DMS153 treated with DMSO at 0.1 percent for 48 hours (cell line): ENCODE data around the gene PCDH1.
"Not testable (repeated sequence)": the region's sequence is repeated elsewhere in the genome, so short reads cannot be mapped to it uniquely, and the experiment has no call there.

ENCODE experiments used
- DNase-seq: peaks from one replicate; lab custom pipeline; 2025; ENCODE audit not compliant: unreplicated experiment; lab: John Stamatoyannopoulos, UW

Gene PCDH1

DNA sequence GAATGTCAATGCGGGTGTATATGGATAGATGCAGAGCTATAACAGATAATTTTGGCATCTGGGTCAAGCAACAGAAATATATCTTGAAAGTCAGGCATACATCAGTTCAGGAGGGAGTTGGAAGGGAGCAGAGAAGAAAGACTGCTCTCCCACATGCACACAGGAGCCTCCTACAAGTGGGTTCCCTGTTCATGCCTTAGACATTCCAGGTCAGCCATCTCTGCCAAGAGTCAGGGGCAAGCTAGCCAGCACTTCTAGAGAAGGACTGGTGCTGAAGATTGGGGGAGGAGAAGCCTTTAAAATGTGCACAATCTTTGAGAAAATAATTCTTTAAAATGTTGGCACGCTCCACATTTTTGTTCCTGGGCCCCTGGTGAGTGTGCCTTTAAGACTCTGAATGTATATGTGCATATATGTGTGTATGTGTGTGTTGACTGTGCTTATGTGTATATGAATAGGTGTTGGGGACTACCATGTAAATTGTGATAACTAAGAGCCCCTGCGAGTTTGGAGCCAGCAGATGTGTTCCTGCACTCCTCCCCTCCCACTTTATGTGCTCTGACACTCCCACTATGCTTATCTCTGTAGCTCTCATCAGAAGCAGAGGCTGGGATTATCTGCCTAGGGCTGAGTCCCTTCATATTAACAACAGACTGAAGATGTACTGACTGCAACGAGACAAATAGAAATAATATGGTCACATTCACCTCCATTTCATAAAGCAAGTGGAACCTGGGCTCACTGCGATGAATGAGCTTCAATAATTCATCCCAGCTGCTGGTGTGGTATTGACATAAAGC lies 24.0 kb upstream of the PCDH1 start:
- no peak for DNase-seq

DNA sequence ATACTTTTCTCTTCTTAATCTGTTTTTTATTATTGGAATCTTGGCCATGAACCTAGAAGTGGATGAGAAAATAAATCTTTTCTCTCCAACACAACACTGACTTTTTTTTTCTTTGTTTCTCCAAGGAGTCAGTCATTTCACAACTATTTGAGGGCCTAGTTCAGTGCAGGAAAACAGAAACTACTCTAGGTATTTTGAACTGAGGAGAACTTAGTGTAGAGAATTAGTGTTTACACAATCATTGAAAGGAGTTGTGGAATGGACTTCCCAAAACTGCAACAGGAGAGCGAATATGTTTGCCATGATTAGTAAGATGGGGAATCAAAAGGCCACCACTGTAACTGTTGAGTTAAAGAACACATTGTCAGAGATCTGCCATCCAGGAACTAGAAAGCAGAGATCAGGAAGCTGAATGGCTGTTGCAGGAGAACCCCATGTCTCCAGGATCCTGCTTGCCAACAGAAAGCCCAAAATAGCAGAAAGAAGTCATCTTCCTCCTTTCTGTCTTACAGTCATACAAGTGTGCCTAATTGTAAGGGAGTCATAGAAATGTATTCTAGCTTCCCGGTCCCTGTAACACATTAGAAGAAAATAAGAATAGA lies 20.3 kb upstream of the PCDH1 start:
- DNase-seq: no peak

- no peak for DNase-seq
These were observed 19.2 kb upstream of the PCDH1 start for GRCh38 chr5:141897425-141897824.

GRCh38 chr5:141890429-141890828 lies 12.2 kb upstream of the PCDH1 start:
- DNase-seq: not testable (repeated sequence)

- DNase-seq: no peak
These were observed 11.2 kb upstream of the PCDH1 start for GRCh38 chr5:141889282-141889871.

- no peak for DNase-seq
These were observed 5.7 kb upstream of the PCDH1 start for GRCh38 chr5:141883892-141884318.

DNA sequence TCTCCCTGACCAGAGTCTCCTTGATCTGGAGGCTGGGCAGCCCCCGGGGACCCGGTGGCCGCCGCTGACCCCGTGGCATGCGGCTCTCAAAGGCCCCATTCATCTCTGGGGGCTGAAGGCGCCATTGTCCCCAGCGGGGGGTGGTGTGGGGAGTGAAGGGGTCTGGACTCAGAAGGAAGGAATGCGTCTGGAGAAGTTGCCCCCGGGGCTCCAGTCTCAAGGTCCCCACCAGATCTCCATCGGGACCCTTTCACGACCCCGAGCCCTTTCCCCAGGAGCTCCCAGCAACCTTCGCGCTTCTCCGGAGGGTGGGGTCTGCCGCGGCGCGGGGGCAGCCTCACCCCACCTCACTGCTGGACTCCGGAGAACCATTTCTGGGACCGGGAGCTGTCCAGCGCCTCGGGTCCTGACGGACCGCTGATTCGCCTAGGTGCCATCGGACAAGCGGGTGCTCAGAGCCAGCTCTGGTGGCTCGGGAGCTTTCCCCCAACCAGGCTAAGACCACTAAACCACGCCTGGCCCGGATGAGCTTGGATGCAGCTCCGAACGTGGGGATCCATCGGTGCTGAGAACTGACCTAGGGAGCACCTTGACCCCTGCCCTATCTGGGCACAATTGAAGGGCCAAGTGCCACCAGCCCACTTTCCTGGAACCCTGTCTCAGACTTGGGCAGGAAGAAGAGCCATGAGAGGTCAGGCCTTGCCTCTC lies 5.1 kb upstream of the PCDH1 start:
- DNase-seq: no peak

DNA sequence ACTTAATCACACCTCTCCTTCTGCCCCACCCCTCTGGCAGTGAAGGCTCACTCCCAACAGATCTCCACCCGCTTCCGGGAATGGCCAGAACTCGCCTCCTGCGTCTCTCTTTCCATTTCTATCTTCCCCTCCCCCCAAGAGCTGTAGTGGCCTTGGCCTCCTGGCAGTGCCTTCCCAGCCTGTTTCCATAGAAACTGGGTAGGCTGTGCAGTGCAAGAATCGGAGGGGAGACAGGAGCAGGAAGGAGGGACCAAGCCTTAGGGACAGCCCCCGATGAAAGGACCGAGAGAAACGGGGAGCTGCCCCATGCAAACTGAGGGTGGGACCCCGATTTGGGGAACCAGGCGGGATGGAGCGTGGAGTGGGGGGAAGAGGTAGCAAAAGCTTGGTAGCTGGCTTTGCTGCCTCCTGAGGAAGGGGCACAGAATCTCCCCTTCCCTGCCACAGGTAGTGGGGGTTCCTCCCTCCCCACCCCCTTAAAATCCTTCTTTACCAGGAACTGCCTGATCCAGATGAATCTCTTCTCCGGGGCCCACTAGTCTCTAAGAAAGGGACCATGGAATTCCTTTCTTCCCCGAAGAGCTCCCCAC lies 4.5 kb upstream of the PCDH1 start:
- no peak for DNase-seq

DNA sequence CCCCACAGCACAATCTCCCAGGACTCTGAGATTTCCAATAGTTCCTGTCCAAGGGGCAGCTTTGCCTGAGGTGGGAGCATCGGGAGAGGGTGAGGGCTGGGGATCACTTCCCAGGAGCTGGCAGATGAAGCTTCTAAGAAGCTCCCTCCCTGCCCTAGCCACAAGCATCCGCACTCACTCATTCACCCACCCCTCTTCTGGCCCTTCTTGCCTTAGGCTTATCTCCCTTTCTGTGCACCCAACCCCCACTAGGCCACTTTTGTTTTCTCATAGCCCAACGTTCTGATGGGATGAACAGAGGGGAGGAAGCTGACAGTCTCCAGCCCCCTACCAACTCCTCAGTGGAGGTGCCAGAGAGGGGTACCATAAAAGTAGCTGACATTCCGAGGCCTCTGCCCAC lies 3.7 kb upstream of the PCDH1 start:
- DNase-seq: no peak

DNA sequence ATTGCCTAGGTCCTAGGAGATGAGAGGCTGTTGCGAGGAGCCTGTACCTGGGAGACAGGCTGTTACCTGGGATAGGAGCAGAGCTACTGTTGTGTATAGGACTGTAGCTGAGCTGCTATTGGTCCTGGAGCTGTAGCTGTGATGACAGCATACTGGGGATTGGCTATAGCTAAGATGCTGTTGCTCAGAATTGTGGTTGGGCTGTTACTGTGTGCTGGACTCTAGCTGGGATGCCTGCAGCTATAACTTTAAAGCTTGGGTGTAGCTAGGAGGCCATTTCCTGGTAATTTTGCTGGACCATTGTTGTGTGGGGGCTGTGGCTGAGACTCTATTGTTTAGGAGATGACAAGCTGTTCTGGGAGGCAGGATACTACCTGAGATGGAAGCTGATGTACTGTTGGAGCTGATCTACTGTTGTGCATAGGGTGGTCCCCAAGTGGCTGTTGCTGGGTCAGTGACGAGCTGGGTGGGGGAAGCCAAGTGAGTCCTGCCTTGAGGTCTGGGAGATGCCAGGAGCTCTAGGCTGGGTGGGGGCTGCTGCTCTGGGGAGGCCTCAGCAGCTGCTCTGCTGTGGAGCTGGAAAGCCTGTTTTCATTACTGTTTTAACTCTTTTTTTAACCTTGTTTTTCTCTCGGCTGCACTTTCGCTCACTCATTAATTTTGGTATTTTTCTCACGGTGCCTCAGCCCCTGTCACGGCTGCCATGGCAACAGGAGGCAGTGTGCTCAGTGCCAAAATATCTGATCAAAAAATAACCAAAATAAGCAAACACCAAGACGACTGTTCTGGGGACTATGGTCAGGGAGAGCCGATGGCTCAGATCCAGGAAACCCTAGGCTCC lies 3.0 kb upstream of the PCDH1 start:
- no peak for DNase-seq

DNA sequence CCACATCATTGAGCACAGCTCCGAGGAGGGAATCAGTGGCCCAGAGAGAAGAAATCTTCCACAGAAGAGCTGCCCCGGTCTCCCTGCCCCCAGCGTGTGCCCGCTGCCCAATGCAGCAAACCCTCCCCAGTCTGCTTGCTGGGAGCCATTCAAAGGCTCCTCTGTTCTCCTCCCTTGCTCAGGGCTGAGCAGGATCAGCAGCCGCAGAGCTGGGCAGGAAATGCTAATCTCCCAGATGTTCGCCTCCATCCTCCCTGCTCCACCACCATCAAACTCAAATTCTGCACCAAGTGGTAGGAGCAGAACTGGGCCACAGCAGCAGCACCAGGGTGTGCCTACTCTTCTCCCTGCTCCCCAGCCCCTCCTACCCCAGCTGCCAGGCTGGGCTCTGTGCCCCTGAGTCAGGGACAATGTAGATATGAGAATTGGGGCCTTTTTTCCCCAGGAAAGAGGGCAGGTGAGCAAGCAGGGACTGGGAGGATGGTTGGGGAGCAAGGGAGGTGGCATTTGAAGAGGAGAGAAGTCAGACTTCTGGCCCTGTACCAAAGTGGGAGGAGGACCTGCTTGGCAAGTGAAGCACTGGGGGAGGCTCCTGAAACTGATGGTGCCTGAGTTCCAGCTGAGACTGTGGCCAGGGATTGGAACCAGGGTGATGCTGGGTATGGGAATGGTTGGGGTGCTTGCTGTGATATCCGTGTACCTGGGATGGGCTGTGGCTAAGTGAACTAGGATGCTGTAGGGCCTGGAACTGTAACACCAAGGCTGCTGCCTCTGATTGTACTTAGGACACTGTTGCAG lies 1.9 kb upstream of the PCDH1 start:
- no peak for DNase-seq

DNA sequence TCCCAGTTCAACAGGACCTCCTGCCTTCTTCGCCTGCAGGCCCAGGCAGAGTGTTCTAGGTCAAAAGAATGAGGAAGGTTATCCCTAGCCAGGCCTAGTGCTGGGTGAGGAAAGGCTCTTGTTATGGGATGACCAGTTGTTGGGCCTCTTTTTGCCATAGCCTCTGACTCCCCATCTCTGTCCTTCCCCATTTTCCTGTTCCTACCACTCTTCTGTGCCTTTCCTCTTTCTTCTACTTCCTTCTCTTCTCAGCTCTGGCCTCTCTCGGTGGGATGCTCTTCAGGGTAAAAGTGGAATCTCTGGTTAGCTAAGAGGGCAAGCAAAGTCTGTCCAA lies 1.2 kb upstream of the PCDH1 start:
- DNase-seq: no peak

DNA sequence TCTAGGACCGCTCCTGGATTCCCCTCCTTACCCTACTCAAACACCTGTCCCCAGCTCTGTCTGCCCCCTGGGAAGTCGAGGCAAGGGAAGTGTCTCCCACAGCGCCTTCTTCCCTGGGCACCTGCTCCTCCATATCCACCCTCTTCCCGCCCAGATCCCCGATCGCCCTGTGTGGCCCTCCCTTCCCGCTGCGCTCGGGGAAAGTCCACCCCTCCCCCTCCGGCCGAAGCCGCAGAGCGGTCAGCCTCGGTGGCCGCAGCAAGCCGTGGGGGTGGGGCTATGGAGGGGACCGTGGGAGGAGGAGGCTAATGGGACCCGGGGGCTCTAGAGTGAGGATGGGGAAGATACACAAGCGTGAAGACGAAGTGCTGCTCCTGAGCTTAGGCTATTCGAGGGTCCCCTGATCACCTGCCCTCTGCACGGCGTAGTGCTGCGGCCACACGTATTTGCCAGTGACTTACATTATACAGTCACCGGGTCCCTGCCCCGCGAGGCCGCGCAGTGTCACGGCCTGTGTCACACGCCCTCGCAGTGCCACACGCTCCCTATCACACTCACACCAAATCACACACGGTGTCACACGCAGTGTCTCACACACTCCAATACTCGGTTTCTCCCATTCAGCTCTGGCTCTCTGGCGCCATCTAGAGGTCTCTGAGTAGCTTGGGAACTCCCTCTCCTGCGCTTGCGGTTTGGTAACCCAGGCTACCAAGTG lies 658 bp upstream of the PCDH1 start:
- peak; percentile 34 for DNase-seq

- DNase-seq: no peak
These were observed 639 bp downstream of the PCDH1 start for GRCh38 chr5:141877356-141878185.

GRCh38 chr5:141876628-141877355 lies 1.4 kb downstream of the PCDH1 start:
- no peak for DNase-seq

GRCh38 chr5:141875795-141876627 lies 2.2 kb downstream of the PCDH1 start:
- no peak for DNase-seq
